GM18511 (cell line): Measurements from ENCODE around the gene LRRC10.

ENCODE experiments used
- ATAC-seq: cut with Tn5 transposase; IDR thresholded peaks from one replicate; pipeline ENCODE4 v1.9.1; 2021; ENCODE audit warnings: mild to moderate bottlenecking, moderate library complexity; ENCODE audit not compliant: unreplicated experiment

LRRC10 gene, protein sequence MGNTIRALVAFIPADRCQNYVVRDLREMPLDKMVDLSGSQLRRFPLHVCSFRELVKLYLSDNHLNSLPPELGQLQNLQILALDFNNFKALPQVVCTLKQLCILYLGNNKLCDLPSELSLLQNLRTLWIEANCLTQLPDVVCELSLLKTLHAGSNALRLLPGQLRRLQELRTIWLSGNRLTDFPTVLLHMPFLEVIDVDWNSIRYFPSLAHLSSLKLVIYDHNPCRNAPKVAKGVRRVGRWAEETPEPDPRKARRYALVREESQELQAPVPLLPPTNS

DNA sequence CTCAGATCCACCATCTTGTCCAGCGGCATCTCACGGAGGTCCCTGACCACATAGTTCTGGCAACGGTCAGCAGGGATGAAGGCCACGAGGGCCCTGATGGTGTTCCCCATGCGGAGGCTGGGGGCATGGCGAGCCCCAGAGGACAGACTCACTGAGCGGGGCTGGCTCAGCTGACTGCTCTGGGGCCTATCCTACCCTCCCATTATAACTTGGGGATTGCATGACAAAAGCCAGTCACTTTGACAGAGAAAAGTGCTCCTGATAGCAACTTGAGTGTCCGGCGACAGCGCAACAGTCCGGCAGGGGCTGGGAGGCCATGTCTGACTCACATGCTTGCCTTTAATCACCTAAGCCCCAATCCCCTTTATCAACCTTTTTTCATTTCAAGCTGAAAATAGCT, at the start of gene LRRC10:
TSS of gene LRRC10 (minus strand) at position 179 of the 400 bp plus-strand sequence. CDS start at position 110, 69 bp downstream.
- no peak for ATAC-seq

GRCh38 chr12:69660164-69660863, 49.6 kb upstream of the LRRC10 start:
- ATAC-seq: no peak

DNA sequence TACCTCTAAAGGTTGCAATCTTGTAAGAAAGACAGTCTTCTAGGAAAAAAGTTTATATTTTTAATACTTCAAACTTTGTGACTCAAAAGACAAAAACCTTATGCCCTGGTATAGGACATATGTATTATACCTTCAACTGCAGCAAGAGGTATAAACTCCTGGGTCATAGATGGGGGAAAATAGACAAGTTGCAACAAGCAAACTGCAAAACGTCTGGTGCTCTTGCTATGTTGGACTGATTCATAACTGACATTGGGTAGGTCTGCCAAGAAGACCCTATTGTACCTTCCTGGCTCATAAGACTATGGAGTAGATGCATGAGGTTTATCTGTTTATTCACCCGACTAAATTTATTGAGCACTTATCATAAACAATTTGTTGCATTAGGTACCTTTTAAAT, 47.5 kb upstream of the LRRC10 start:
- no peak for ATAC-seq

GRCh38 chr12:69657376-69658137, 46.9 kb upstream of the LRRC10 start:
- ATAC-seq: no peak

DNA sequence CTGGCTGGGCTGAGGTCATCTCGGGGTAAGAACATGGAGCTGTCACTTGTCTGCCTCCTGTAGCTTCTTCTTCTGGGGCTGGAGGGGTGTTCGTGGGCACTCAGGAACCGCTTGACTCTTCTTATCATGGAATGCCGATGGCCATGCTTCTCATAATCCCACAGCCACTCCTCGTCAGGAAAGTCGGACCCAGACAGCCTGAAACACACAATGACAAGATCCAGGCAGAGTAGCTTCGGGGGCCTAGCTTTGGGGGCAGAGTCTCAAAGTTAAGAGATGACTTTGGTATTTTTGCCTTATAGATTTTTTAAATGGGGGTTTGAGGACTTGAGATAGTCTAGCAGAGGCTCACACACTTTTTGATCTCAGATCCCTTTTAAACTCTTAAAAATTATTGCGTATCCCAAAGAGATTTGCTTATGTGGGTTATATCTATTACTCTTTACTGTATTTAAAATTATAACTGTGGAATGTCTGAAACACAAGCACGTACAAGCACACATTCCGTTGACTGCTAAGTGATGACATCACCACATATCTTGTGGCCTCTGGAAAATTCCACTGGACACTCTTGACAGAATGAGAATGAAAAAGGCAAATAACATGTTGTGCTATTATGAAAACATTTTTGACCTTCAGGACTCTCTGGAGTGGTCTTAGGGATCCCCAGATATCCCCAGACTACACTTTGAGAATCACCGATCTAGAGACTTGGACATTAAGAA, 45.1 kb upstream of the LRRC10 start:
- no peak for ATAC-seq

DNA sequence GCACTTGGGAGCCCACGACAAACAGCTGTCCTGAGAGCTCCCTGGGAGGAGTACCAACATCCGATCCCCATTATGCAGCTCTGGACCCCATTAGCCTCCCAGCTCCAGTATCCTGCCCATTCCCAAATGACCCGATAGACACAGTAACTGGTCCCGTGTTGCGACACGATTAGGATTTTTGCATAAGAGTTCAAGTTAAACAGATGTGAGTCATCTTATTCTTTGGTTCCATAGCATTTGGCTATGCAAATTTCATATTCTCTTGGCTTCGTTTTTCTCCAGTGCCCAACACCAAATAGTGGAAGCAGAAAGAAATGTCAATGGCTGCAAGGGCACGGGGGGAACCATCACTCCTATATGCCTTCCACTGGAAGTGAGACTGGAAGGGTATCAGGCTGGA, 43.0 kb upstream of the LRRC10 start:
- no peak for ATAC-seq

- ATAC-seq: no peak
Measured at GRCh38 chr12:69651922-69652321, 41.2 kb upstream of the LRRC10 start.

DNA sequence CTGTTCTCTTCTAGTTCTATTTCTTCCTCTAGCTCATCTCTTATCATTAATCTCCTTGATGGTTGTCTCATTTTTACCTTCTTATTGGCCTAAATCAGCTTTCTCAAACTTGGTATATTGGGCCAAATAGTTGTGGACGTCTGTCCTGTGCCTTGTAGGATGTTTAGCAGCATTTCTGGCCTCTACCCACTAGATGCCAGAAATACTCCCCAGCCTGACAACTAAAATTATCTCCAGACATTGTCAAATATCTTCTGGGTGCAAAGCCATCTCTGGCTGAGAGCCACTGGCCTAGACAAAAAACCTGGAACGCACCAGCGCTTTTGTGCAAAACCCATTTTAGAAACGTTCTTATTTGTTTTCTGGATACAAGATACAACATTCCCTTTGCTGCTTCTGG, 38.8 kb upstream of the LRRC10 start:
- ATAC-seq: no peak

GRCh38 chr12:69648476-69648875, 37.8 kb upstream of the LRRC10 start:
- ATAC-seq: no peak

DNA sequence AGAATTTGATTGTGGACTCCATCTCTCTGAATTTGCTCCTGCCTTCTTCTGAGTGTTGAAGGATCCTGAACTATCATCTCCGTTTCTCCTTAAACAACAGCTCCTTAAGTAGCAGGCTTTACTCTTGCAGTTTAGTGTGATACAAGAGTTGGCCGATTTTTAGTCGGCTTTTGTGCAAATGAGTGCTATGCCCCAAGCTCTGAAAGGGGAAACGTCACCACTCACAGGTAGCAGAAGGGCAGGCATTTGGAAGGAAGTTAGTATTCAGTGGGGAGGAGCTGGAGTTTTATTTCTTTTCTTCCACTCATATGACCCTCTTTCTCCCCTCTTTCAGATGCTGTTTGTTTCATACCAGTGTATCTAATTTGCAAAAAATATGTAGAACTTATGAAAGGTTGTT, 36.5 kb upstream of the LRRC10 start:
- ATAC-seq: no peak

DNA sequence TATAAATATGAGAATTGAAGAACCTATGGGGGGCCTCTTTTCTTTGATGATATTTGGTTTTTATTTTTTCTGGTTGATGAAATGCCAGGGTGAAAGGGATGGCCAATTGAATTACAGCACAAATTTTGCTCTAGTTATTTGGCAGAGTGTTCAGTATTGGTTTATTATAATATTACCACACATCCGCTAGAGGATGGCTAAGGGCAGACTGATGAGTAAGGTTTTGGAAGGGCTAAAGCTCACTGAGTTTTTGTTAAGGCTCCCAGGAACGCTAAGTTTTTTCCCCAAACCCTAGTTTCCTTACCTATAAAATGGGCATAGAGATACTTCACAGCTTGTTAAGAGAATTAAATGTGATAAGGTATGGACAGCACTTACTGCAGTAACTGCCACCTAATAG, 34.3 kb upstream of the LRRC10 start:
- ATAC-seq: no peak

GRCh38 chr12:69644511-69644910, 33.8 kb upstream of the LRRC10 start:
- ATAC-seq: no peak

DNA sequence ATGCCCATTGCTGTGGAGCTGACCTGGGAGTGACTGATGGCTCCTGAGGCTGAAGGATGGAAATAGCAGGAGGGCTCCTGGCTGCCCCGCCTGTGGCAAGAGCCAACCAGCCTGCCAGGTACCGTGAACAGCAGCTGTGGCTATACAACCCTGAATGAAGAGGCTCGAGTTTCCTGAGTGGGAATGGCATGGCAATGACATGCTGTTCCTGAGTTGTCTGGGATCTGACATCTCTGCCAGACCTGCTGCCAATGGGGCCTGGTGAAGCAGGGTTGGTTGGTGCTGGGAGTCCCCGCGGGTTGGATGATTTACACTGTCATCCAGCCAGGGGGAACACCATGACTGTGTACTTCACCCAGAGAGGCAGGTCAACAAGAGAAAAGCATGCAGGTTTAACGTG, 31.8 kb upstream of the LRRC10 start:
- ATAC-seq: no peak

DNA sequence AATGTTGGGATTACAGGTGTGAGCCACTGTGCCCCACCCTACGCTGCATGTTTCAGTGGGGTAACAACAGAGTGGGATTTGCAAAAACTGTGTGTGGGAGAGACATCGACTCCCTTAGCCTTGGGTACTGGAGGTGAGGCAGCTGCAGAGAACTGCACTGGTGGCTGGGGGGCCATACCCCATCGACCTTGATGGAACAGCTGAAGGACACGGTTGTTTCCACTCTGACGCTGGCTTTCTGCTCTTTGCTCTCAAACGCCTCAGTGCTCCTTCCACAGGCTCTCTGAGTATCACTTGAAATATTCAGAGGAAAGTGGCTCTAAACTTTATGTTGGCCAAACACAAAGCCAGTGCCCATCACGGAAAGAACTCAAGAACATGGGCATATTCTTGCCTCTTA, 30.8 kb upstream of the LRRC10 start:
- ATAC-seq: no peak

GRCh38 chr12:69639400-69640016, 28.8 kb upstream of the LRRC10 start:
- ATAC-seq: peak; percentile 91

- ATAC-seq: no peak
Measured at GRCh38 chr12:69633061-69633460, 22.4 kb upstream of the LRRC10 start.

DNA sequence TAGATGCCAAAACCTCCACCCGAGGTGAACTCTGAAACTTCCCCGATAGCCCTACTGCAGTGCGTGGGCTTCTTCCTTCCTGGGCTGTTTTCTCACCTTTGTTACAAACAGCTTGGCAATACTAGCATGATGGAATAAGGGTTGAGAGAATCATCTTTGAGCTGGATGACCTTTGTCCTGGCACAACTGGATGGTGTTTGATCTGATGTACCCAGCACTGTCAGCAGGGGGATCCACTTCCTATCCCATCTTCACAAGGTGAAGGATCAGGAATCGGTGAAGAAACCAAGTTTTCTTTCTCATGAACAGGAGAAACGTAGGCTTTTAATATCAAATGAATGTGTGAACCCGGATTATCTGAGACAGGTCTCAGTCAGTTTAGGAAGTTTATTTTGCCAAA, 19.5 kb upstream of the LRRC10 start:
- no peak for ATAC-seq

DNA sequence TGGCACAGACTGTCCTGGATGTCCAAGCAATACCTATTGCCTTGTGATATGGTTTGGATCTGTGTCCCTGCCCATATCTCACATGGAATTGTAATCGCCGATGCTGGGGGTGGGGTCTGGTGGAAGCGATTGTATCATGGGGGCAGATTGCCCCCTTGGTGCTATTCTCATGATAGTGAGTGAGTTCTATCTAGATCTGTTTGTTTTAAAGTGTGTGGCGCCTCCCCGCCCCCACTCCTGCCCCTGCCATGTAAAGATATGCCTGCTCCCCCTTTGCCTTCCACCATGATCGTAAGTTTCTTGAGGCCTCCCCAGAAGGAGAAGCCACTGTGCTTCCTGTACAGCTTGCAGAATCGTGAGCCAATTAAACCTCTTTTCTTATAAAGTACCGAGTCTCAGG, 16.8 kb upstream of the LRRC10 start:
- ATAC-seq: no peak

DNA sequence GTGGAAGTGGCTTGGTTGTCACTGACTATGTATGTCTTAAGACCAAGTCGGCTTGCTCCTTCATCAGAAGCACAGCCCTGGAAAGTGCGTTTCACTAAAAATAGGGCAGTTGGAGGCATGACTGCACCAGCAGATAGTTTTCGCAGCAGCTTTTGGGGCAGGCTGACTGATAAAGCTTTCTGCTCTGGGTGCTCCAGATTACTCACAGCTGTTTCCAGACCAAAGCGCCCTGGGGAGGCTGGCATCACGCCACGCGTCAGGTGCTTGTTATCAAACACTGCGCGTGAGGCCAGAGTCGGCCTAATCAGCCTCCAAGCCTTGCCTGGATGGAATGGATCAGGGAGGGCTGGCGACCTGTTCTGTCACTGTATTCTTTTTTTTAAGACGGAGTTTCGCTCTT, 13.3 kb upstream of the LRRC10 start:
- ATAC-seq: no peak

GRCh38 chr12:69621551-69621950, 10.8 kb upstream of the LRRC10 start:
- ATAC-seq: no peak

GRCh38 chr12:69620921-69621320, 10.2 kb upstream of the LRRC10 start:
- no peak for ATAC-seq
